Fibroblast of gingiva (primary cell): ENCODE measurements around the gene DIO1.

Source experiments
- DNase-seq: peaks from one replicate; pipeline ENCODE4 v3.0.0-alpha.2; 2011; ENCODE audit warnings: low read depth

DIO1 gene

DNA sequence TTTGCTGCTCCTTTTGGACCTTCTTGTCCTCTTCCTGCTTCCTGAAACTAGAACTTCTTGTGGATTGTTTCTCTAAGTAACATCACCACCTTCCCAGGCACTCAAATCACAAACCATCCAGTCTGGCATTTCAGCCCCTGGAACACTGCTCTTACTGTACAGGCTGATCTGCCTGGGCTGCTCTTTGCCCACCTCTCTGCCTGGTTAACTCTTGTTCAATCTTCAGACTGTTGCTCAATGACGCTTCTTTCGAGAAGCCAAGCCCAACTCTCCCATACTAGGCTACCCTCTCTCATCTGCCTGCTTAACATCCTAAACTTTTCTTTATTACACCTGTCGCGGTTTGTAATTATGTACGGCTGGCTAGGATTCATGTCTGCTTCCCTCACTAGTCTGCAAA is 657 bp downstream of the DIO1 start:
- no peak for DNase-seq

DNA sequence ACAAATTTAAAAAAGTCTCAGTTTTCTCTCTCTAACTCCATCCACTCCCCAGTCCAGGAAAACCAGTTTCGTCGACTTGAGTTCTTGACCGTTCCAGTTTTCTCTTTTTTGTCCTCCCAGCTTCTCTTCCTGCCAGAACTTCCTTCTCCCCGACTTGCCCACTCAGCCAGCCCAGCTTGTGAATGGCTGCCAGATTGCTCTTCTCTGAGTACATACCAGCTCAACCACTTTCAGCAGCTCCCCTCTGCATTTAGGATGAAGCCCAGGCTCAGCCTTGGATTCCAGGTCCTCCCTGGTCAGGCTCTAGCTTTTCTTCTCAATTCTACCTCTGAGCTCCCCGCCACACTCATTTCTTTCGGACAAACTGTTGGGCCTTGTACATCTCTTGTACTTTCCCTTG is 1.4 kb downstream of the DIO1 start:
- DNase-seq, result no peak

DNA sequence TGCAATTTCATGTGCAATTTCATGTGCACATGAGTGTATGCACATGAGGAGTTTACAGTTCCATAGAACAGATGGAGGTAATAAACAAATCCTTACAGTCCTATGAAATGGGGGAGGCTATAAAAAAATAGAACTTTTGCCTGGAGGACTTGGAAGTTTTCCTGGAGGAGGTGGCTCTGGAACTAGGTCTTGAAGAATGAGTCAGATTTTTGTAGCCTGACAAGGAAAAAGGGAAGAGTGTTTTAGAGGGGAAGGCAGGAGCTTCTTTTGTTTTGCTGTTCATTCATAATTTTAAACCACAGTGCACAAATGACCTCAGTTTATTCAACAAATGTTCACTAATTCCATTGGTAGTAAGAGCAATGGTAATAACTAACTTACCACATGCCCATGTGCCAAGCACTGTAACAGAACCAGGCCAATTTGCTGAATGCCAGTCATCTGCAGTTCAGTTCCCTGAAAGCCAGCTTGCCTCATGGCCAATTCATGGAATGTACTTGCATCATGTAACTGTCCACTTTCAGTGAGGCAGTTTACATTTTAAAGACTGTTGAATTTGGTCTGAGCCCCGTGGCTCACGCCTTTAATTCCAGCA is 2.7 kb downstream of the DIO1 start:
- peak; percentile 96 for DNase-seq

GRCh38 chr1:53899206-53899628 is 5.2 kb downstream of the DIO1 start:
- peak; percentile 37 for DNase-seq

DNA sequence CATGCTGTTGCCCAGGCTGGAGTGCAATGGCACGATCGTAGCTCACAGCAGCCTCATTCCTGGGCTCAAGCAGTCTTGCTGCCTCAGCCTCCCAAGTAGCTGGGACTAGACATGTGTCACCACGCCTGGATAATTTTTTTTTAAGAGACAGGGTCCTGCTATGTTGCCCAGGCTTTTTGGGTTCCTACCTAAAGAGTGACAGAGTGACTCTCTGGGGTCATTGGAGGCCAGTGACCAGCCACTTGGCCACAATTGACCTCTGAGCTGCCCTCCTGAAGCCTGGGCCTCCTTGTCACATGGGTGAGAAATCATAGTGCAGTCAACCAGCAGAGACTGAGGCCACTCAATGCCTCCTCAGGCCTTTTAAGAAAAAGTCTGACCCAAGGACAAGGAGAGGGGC is 5.7 kb downstream of the DIO1 start:
- no peak for DNase-seq

GRCh38 chr1:53902235-53903138 is 8.5 kb downstream of the DIO1 start:
- DNase-seq, result no peak

GRCh38 chr1:53905509-53905908 is 11.5 kb downstream of the DIO1 start:
- DNase-seq, result no peak

DNA sequence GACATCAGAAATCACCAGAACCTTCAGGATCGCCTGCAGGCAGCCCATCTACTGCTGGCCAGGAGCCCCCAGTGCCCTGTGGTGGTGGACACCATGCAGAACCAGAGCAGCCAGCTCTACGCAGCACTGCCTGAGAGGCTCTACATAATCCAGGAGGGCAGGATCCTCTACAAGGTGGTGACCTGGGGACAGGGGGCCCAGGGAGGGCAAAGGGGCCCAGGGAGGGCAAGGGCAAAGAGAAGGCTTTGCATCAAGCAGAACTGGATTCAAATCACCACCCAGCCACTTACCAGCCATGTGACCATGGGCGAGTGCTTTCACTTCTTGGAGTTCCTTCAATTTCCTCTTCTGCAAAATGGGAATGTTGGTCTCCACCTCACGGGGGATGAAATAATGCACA is 12.1 kb downstream of the DIO1 start:
- DNase-seq, result no peak

DNA sequence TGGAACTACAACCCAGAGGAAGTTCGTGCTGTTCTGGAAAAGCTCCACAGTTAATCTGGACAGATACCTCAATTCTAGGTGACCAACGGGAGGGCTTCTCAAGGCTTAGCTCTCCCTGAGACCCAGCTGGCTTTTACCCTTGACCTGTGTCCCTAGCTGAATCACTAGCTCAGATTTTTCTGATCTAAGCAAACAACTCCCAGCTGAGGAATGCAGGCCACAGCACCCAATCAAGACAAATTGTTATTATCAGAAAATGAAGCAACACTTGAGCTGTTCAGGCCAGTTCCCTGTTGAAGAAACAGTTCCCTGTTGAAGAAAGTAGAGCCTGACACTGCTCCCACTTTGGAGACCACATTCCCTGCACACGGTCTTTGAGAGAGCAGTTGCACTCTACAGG is 16.0 kb downstream of the DIO1 start:
- DNase-seq, result no peak

DNA sequence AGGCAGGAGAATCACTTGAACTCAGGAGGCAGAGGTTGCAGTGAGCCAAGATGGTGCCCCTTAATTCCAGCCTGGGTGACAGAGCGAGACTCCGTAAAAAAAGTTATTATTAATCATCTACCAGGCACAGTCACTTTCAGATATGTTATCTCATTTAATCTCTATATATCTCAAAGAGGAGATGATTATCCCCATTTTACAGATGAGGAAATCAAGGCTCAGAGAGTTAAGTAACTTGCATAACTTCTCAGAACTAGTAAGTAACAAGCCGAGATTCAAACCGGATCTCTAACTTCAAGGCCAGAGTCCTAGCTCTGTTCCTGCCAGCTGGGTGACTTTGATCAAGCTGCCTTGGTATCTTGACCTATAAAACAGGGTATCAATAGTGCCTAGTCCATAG is 17.5 kb downstream of the DIO1 start:
- no peak for DNase-seq

DNA sequence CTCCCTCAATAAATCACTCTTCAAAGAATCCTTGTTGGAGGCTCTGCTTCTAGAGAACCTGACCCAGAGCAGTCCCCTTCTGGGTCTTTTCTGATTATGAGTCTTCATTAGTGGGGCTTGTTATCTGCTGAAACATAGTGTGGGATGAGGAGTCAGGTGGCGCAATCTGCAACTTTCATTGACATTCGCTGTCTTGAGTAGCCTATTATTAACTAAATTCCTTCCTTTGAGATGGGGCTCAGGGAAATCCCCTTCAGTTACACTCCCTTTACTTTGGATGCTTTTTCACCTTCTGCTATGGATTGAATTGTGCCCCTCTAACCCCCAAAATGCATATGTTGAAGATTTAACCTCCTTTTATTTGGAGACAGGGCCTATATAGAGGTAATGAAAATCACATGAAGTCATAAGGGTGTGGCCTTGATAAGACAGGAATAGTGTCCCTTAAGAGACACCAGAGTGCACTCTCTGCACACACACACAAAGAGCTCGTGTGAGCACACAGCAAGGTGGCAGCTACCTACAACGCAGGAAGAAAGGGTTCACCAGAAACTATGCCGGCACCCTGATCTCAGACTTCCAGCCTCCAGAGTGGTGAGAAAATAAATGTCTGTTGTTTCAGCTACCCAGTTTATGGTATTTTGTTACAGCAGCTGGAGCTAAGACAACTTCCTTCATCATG is 19.5 kb downstream of the DIO1 start:
- no peak for DNase-seq

GRCh38 chr1:53918343-53918742 is 24.4 kb downstream of the DIO1 start:
- DNase-seq, result no peak

DNA sequence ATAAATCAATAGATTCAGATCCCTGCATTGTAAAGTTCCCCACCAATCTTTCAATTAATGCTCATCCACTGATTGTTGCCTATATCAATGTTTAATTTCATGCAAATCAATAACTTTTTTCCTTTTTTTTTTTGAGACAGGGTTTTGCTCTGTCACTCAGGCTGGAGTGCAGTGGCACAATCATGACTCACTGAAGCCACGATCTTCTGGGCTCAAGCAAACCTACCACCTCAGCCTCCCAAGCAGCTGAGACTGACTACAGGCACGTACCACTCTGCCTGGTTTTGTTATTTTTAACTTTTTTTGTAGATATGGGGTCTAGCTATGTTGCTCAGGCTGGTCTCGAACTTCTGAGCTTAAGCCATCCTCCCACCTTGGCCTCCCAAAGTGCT is 25.7 kb downstream of the DIO1 start:
- no peak for DNase-seq

GRCh38 chr1:53927376-53927881 is 33.4 kb downstream of the DIO1 start:
- DNase-seq, result no peak

DNA sequence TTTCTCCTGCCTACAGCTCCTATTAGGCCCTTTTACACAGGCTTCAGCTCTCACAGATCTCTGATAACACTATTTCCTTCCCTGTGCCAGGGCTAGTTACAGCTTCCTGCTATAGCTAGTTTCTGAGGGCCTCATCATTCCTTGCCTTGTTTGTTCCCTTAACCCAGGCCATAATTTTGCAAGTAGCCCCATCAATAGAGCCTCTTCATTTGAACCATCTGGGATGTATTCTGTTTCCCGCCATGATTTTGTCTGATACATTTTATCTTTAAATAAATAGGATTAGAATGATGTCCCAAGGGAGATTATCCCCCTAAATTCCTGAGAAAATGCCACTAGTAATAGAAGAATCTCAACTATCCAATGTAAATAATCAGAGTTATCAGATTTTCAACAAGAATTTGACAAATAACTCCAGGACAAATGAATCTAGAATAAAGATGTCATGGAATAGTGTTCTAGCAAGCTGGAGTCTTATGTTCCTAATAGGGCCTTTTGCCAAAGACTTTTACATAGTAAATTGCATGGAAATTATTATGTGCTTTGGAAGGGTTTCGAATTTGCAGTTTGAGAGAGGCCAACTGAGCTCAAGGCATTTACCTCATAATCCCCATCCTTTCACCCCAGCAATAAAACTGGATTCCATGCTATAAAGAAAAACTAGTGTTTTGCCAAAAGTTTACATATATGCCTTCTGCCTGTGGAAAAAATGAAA is 35.4 kb downstream of the DIO1 start:
- no peak for DNase-seq

DNA sequence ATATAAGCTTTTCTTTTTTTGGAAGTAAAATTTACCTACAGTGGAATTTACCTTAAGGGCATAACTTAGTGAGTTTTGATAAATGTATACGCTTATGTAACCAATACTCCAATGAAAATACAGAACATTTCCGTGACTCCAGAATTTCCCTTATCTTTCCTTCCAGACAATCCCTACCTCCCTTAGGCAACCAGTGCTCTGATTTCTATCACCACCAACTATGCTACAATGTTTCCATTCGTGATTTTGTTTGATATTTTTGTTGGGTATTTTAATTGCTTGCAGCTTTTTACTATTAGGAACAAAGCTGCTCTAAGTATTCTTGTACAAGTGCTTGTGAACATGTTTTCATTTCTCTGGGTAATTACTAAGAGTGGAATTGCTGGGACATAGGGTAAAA is 36.9 kb downstream of the DIO1 start:
- no peak for DNase-seq

DNA sequence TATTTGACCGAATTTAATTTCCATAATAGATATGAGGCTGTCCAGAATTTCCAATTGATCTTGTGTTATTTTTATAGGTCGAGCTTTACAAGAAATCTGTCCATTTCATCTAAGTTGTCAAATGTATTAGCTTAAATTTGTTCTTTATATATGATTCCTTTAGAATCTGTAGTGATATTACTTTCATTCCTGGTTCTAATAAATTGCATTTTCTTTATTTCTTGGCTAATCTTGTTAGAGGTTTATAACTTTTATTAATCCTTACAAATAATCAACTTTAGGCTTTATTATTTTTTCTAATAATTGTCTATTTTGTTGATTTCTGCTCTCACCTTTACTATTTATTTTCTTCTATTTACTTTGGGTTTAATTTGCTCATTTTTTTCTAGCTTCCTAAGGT is 37.5 kb downstream of the DIO1 start:
- DNase-seq, result no peak

GRCh38 chr1:53934170-53934765 is 40.3 kb downstream of the DIO1 start:
- DNase-seq, result no peak

DNA sequence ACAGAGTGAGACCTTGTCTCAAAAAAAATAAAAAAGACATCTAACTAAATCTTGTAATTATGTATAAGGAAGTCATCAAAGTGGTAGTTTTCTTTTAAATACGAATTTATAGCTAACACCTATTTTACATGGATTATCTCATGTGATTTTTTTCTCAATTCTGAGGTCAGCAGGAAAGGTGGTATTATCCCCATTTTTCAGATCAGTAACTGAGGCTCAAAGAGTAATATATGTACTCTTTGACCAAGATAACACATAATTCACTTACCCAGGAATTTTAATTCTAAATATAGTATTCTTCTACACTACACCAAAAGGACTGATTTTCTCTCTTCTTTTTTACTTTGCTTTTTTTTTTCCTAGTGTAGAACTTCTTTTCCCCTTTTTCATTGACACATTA is 42.4 kb downstream of the DIO1 start:
- no peak for DNase-seq

DNA sequence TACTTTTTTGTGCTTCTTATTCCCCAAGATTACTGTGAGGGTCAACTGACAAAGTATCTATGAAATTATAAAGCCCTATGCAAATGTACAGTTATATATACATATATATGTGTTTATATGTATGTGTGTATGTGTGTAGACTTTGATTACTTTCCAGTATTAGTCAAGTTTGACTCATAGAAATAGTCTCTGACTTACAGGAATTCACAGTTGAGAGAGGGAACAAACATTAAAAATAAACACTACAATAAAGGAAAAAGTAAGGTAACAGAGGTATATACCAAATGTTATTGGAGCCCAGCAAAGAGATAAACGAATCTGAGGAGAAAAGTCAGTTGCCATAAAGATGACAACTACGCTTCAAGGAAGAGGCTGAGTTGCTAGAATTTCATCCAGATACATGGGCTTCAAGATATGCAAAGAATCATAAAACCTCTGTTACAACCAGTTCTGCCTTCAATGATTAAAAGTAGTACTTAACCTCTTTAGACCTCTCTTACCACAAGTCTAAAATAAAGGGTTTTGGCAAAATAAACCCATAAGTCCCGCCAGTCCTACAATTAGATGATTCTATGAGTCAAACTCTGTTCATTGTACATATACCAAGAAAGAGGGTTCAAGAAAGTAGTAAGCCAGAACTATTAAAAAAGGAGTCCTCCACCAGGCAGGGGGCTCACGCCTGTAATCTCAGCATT is 44.3 kb downstream of the DIO1 start:
- DNase-seq, result no peak
